ENCODE data around the gene DCST1. TPM values are rescaled to one million over a fixed set of nuclear protein-coding genes. Genes with fewer than 3 reads are reported as not detected.

DCST1 gene
- total RNA-seq, 1 donor = not detected

DNA sequence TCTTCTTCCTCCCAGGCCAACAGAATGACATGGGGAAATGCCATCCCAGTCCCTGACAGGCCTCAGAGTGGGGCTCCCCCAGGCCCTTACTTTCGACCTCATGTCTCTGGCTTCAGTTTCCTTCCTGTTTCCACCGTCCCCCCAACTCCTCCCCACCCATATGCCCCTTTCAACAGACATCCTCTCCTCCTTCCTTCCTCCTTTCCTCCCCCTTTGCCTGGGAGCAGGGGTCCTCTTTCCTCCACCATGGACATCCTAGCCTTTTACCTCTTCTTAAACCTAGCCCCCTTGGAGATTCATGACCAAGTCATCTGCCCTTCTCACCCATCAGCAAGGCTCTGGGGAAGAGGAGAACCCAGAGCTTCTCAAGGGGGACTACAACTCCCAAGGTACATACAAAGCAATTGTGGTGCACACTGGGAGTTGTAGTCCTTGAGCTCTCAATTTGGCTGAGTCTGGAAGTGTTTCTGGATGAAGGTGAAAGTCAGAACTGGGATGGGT, 27.0 kb upstream of the DCST1 start:
- peaks cover 85% of the 10 kb centered on the region for H3K79me2 ChIP-seq (ENCODE audit: insufficient read depth, low read length)

GRCh38 chr1:155007251-155007828, 26.3 kb upstream of the DCST1 start:
- H3K4me3 ChIP-seq (ENCODE audit: insufficient read depth, low read length) = no peak overlapping the region
- peaks cover 33% of the 10 kb centered on the region for H4K20me1 ChIP-seq (ENCODE audit: insufficient read depth, low read length)
- H3K79me2 ChIP-seq (ENCODE audit: insufficient read depth, low read length) = peaks cover 89% of the 10 kb centered on the region
- DNase-seq (ENCODE audit: insufficient read length, low spot score, missing footprints) = peak; percentile 8
- H3K4me1 ChIP-seq (ENCODE audit: insufficient read depth, low read length) = peaks cover 25% of the 10 kb centered on the region
- no peaks in the 10 kb centered on the region for H3K9me3 ChIP-seq (ENCODE audit: low read depth, low read length)
- TF ChIP-seq, protein P1, sequence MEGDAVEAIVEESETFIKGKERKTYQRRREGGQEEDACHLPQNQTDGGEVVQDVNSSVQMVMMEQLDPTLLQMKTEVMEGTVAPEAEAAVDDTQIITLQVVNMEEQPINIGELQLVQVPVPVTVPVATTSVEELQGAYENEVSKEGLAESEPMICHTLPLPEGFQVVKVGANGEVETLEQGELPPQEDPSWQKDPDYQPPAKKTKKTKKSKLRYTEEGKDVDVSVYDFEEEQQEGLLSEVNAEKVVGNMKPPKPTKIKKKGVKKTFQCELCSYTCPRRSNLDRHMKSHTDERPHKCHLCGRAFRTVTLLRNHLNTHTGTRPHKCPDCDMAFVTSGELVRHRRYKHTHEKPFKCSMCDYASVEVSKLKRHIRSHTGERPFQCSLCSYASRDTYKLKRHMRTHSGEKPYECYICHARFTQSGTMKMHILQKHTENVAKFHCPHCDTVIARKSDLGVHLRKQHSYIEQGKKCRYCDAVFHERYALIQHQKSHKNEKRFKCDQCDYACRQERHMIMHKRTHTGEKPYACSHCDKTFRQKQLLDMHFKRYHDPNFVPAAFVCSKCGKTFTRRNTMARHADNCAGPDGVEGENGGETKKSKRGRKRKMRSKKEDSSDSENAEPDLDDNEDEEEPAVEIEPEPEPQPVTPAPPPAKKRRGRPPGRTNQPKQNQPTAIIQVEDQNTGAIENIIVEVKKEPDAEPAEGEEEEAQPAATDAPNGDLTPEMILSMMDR (IDR thresholded peaks at IDR 0.05; ENCODE audit: extremely low read depth, low read depth, low read length) = no peak
- no peak overlapping the region for H3K27ac ChIP-seq (ENCODE audit: low read depth, low read length)
- H3K36me3 ChIP-seq (ENCODE audit: insufficient read depth, low read length) = no peaks in the 10 kb centered on the region
- no peak overlapping the region for H2AFZ ChIP-seq (ENCODE audit: low read length)
- H3K27me3 ChIP-seq (ENCODE audit: insufficient read depth, low read length) = no peaks in the 10 kb centered on the region
- no peak overlapping the region for H3K4me2 ChIP-seq (ENCODE audit: insufficient read depth, low read length)

More for the DNA sequence above, 27.0 kb upstream of the DCST1 start:
- no peaks in the 10 kb centered on the region for H3K27me3 ChIP-seq (ENCODE audit: insufficient read depth, low read length)
- H3K27ac ChIP-seq (ENCODE audit: low read depth, low read length) = no peak overlapping the region
- no peak overlapping the region for H2AFZ ChIP-seq (ENCODE audit: low read length)
- H3K4me2 ChIP-seq (ENCODE audit: insufficient read depth, low read length) = no peak overlapping the region
- H3K9me3 ChIP-seq (ENCODE audit: low read depth, low read length) = no peaks in the 10 kb centered on the region
- no peak overlapping the region for H3K4me3 ChIP-seq (ENCODE audit: insufficient read depth, low read length)
- H3K36me3 ChIP-seq (ENCODE audit: insufficient read depth, low read length) = no peaks in the 10 kb centered on the region
- peak; percentile 84 for DNase-seq (ENCODE audit: insufficient read length, low spot score, missing footprints)
- peaks cover 28% of the 10 kb centered on the region for H4K20me1 ChIP-seq (ENCODE audit: insufficient read depth, low read length)
- TF ChIP-seq, protein P1 (IDR thresholded peaks at IDR 0.05; ENCODE audit: extremely low read depth, low read depth, low read length) = no peak
- H3K4me1 ChIP-seq (ENCODE audit: insufficient read depth, low read length) = peaks cover 25% of the 10 kb centered on the region

- no peaks in the 10 kb centered on the region for H3K9me3 ChIP-seq (ENCODE audit: low read depth, low read length)
- H3K4me1 ChIP-seq (ENCODE audit: insufficient read depth, low read length) = peaks cover 25% of the 10 kb centered on the region
- H3K27me3 ChIP-seq (ENCODE audit: insufficient read depth, low read length) = no peaks in the 10 kb centered on the region
- no peak overlapping the region for H3K4me2 ChIP-seq (ENCODE audit: insufficient read depth, low read length)
- H2AFZ ChIP-seq (ENCODE audit: low read length) = no peak overlapping the region
- H3K27ac ChIP-seq (ENCODE audit: low read depth, low read length) = no peak overlapping the region
- no peak overlapping the region for H3K4me3 ChIP-seq (ENCODE audit: insufficient read depth, low read length)
- peaks cover 39% of the 10 kb centered on the region for H4K20me1 ChIP-seq (ENCODE audit: insufficient read depth, low read length)
- peak; percentile 81 for DNase-seq (ENCODE audit: insufficient read length, low spot score, missing footprints)
- H3K36me3 ChIP-seq (ENCODE audit: insufficient read depth, low read length) = no peaks in the 10 kb centered on the region
- TF ChIP-seq, protein P1 (IDR thresholded peaks at IDR 0.05; ENCODE audit: extremely low read depth, low read depth, low read length) = no peak
- H3K79me2 ChIP-seq (ENCODE audit: insufficient read depth, low read length) = peaks cover 91% of the 10 kb centered on the region
Measured at GRCh38 chr1:155008015-155008941, 25.3 kb upstream of the DCST1 start.

DNA sequence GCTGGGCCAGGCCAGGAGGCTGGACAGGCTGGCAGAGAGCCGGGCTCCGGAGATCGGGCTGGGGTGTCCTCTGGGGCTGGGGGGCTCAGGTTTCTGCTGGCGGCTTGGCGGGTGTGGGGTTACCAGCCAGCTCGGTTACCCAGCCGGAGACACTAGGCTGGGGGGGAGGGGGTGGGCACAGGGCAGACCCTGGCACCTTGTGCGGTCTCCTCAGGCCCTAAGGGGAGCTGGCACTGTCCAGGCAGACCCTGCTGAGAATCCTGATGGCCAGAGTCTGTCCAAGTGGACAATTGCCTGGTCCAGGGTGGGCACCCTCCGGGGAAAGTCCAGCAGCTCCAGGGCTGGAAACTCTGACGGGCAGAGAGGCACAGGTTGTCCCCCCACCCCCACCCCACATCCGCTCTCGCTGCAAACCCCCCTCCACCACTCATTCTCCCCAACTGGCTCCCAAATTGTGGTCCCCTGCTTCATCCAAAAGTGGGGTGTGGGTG, 24.4 kb upstream of the DCST1 start:
- Histone ChIP-seq H3K36me3 (ENCODE audit: insufficient read depth, low read length) (peaks cover 3% of the 10 kb centered on the region), H3K4me3 (ENCODE audit: insufficient read depth, low read length) (no peak overlapping the region), H3K4me1 (ENCODE audit: insufficient read depth, low read length) (peaks cover 22% of the 10 kb centered on the region), H3K79me2 (ENCODE audit: insufficient read depth, low read length) (peaks cover 82% of the 10 kb centered on the region), H3K27ac (ENCODE audit: low read depth, low read length) (no peak overlapping the region), H4K20me1 (ENCODE audit: insufficient read depth, low read length) (peaks cover 45% of the 10 kb centered on the region), H3K27me3 (ENCODE audit: insufficient read depth, low read length) (no peaks in the 10 kb centered on the region), H3K4me2 (ENCODE audit: insufficient read depth, low read length) (no peak overlapping the region), H3K9me3 (ENCODE audit: low read depth, low read length) (no peaks in the 10 kb centered on the region), H2AFZ (ENCODE audit: low read length) (no peak overlapping the region)
- TF ChIP-seq, protein P1 (IDR thresholded peaks at IDR 0.05; ENCODE audit: extremely low read depth, low read depth, low read length) = no peak
- DNase-seq (ENCODE audit: insufficient read length, low spot score, missing footprints) = peak; percentile 62

Measured in osteoblast (primary cell).